Smooth muscle cell of the pulmonary artery (primary cell): ENCODE data around the gene PPP1R13L. TPM values are rescaled to one million over a fixed set of nuclear protein-coding genes. Genes with fewer than 3 reads are reported as not detected.

Experiments
- total RNA-seq: library from RNA; depleted of rRNA; stranded (reverse); fragments of >200 nt; gene quantifications from 2 replicates; pipeline ENCODE4 v1.2.3, GENCODE V29; 2014

PPP1R13L gene
- 13.9 and 25.5 TPM in 2 replicates for total RNA-seq

GRCh38 chr19:45404557-45405434 is at the start of gene PPP1R13L:
TSS of gene PPP1R13L (minus strand) at chr19:45405069. CDS start at chr19:45398318, 6,751 bp downstream.

GRCh38 chr19:45423589-45424190 is 18.8 kb upstream of the PPP1R13L start, which contains the start of gene ERCC1:
TSS of gene ERCC1 (minus strand) at chr19:45423917. CDS start at chr19:45423374, 543 bp downstream.

GRCh38 chr19:45406226-45407090 is 1.6 kb upstream of the PPP1R13L start, which contains the start of gene POLR1G:
TSS of gene POLR1G (plus strand) at chr19:45406644. CDS start at chr19:45406697, 53 bp downstream.

GRCh38 chr19:45370410-45371204 is 34.3 kb downstream of the PPP1R13L start, which contains the start of gene ERCC2:
TSS of gene ERCC2 (minus strand) at chr19:45370573. CDS start at chr19:45370540, 33 bp downstream.

GRCh38 chr19:45340232-45340898 is 64.5 kb downstream of the PPP1R13L start, which contains the start of gene KLC3:
TSS of gene KLC3 (plus strand) at chr19:45340750. CDS start at chr19:45345542, 4,792 bp downstream.

Other genes with a start within 250 kb of the PPP1R13L start
- gene NKPD1, start 244.1 kb downstream of the PPP1R13L start, total RNA-seq = 0.07 and 0.26 TPM in 2 replicates
- gene TRAPPC6A, start 226.8 kb downstream of the PPP1R13L start, total RNA-seq = 4.7 and 5.6 TPM in 2 replicates
- gene BLOC1S3, start 226.3 kb downstream of the PPP1R13L start, total RNA-seq = 4.4 and 5.9 TPM in 2 replicates
- gene EXOC3L2, start 159.7 kb downstream of the PPP1R13L start, total RNA-seq = 0.10 and 0.13 TPM in 2 replicates
- gene MARK4, start 153.8 kb downstream of the PPP1R13L start, total RNA-seq = 19.9 and 35.3 TPM in 2 replicates
- not detected in 2 replicates for gene CKM, start 82.2 kb downstream of the PPP1R13L start, total RNA-seq
- 0.13 and 0.46 TPM in 2 replicates for gene KLC3, start 64.3 kb downstream of the PPP1R13L start, total RNA-seq
- 30.2 and 36.2 TPM in 2 replicates for gene ERCC2, start 34.5 kb downstream of the PPP1R13L start, total RNA-seq
- gene POLR1G, start 1.6 kb upstream of the PPP1R13L start, total RNA-seq = 9.1 and 16.3 TPM in 2 replicates
- 67.9 and 74.2 TPM in 2 replicates for gene ERCC1, start 18.8 kb upstream of the PPP1R13L start, total RNA-seq
- 5.7 and 7.2 TPM in 2 replicates for gene FOSB, start 62.9 kb upstream of the PPP1R13L start, total RNA-seq
- gene RTN2, start 92.0 kb upstream of the PPP1R13L start, total RNA-seq = 5.6 and 8.0 TPM in 2 replicates
- 1.0 and 1.6 TPM in 2 replicates for gene PPM1N, start 93.4 kb upstream of the PPP1R13L start, total RNA-seq
- 47.6 and 61.4 TPM in 2 replicates for gene VASP, start 102.4 kb upstream of the PPP1R13L start, total RNA-seq
- 7.0 and 10.4 TPM in 2 replicates for gene OPA3, start 179.7 kb upstream of the PPP1R13L start, total RNA-seq
- 0.53 and 0.78 TPM in 2 replicates for gene GPR4, start 197.1 kb upstream of the PPP1R13L start, total RNA-seq
- 64.1 and 80.8 TPM in 2 replicates for gene EML2, start 234.3 kb upstream of the PPP1R13L start, total RNA-seq